RWPE2 (cell line): ENCODE results near the gene GOLGA6D.

Source experiments
- ATAC-seq: fragments of 200-7000 bp; cut with Tn5 transposase; 3 replicates; pipeline ENCODE4 v1.9.1; 2021; ENCODE audit warnings: low read depth
- DNase-seq: peaks from one replicate; pipeline ENCODE4 v3.0.0-alpha.2; 2020; ENCODE audit warnings: low spot score
- H3K27ac ChIP-seq: fragments of 450-650 bp; 2 replicates; pipeline ENCODE4 v1.5.1; 2017; ENCODE audit warnings: mild to moderate bottlenecking; ENCODE audit not compliant: poor library complexity, severe bottlenecking
- H3K27me3 ChIP-seq: fragments of 250-450 bp; sonication (Bioruptor Pico); 2 replicates; pipeline ENCODE4 v1.5.1; 2021; ENCODE audit warnings: mild to moderate bottlenecking, moderate library complexity; ENCODE audit not compliant: insufficient read depth, poor library complexity, severe bottlenecking
- H3K36me3 ChIP-seq: fragments of 250-450 bp; sonication (Bioruptor Pico); 2 replicates; pipeline ENCODE4 v1.5.1; 2020; ENCODE audit warnings: low read depth, mild to moderate bottlenecking, moderate library complexity
- H3K4me1 ChIP-seq: fragments of 250-450 bp; sonication (Bioruptor Pico); 2 replicates; pipeline ENCODE4 v1.5.1; 2021; ENCODE audit warnings: mild to moderate bottlenecking, moderate library complexity; ENCODE audit not compliant: insufficient read depth, poor library complexity, severe bottlenecking
- H3K4me3 ChIP-seq: fragments of 250-450 bp; sonication (Bioruptor Pico); 2 replicates; pipeline ENCODE4 v1.5.1; 2021; ENCODE audit warnings: mild to moderate bottlenecking, moderate library complexity; ENCODE audit not compliant: severe bottlenecking
- H3K9me3 ChIP-seq: fragments of 250-450 bp; sonication (Bioruptor Pico); 2 replicates; pipeline ENCODE4 v1.5.1; 2021; ENCODE audit warnings: mild to moderate bottlenecking, moderate library complexity; ENCODE audit not compliant: severe bottlenecking
- CTCF ChIP-seq: fragments of 450-650 bp; IDR thresholded peaks from one replicate; pipeline ENCODE4 v1.5.1; 2017; ENCODE audit warnings: mild to moderate bottlenecking, moderate library complexity; ENCODE audit not compliant: poor library complexity, severe bottlenecking

GOLGA6D gene

DNA sequence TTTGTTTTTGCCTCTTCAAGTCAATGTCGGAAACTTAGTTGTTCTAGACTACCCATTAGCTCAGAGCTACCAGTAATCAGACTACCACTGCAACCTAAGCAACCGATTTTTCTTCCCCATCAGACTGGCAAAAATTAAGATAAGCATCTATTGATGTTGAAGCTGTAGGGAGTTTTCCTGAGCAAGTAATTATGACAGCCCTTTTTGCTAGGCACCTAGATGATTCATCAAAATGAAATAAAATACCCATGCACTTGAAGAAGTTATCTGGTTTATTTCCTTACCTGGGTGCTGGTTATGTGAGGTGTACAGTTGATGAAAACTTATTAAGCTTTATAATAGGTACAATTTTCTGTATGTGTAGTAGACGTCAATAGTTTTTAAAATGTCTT, 52.7 kb downstream of the GOLGA6D start:
- Histone ChIP-seq H3K27ac (peak overlapping the region; percentile 35), H3K4me1 (peaks cover 5% of the 10 kb centered on the region), H3K27me3 (no peaks in the 10 kb centered on the region), H3K4me3 (peak overlapping the region; percentile 59), H3K36me3 (peaks cover 6% of the 10 kb centered on the region; the same call in 1 of the 2 replicates), H3K9me3 (no peaks in the 10 kb centered on the region)
- ATAC-seq (no peak), DNase-seq (no peak)
- TF ChIP-seq CTCF, result no peak

- ATAC-seq, result peak; percentile 85
- peak; percentile 100 for DNase-seq
- no peak for TF ChIP-seq CTCF
- Histone ChIP-seq H3K4me3 (peak within 1 kb of the TSS; percentile 59), H3K27me3 (no peaks in the 10 kb centered on the region), H3K36me3 (peaks cover 8% of the 10 kb centered on the region; the same call in 1 of the 2 replicates), H3K4me1 (peaks cover 5% of the 10 kb centered on the region), H3K9me3 (no peaks in the 10 kb centered on the region), H3K27ac (peak within 1 kb of the TSS; percentile 35)
Measured at GRCh38 chr15:75335705-75336355, 53.2 kb downstream of the GOLGA6D start, which contains the start of gene COMMD4. Gene COMMD4, plus strand, starts transcription at chr15:75336063. Its CDS starts 27 bp downstream, at chr15:75336090.

DNA sequence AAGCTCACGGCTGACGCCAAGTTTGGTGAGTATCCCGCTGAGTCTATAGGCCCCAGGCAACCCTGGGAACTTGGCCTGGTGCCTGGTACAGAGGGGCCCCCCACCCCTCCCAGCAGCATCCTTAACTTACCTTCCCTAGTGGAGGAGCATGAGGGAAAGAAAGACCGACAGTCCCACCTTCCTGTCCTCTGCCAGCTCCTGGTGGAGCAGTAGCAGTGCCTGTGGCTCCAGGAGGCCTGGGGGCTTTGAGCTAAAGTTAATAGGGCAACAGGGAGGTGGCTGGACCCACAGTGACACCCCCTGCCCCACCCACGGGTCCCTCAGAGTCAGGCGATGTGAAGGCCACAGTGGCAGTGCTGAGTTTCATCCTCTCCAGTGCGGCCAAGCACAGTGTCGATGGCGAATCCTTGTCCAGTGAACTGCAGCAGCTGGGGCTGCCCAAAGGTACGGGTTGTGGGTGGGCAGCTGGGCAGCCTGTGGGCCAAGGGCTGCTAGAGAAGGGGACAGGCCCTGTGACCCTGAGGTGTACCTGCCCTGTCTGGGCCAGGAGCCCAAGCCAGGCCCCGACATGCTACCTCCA, 56.1 kb downstream of the GOLGA6D start:
- no peak overlapping the region for H3K27ac ChIP-seq
- H3K27me3 ChIP-seq, result no peaks in the 10 kb centered on the region
- peaks cover 5% of the 10 kb centered on the region for H3K4me1 ChIP-seq
- DNase-seq (no peak), ATAC-seq (no peak)
- H3K9me3 ChIP-seq, result no peaks in the 10 kb centered on the region
- TF ChIP-seq CTCF, result no peak
- H3K36me3 ChIP-seq, result peaks cover 8% of the 10 kb centered on the region; the same call in 1 of the 2 replicates
- no peak overlapping the region for H3K4me3 ChIP-seq

DNA sequence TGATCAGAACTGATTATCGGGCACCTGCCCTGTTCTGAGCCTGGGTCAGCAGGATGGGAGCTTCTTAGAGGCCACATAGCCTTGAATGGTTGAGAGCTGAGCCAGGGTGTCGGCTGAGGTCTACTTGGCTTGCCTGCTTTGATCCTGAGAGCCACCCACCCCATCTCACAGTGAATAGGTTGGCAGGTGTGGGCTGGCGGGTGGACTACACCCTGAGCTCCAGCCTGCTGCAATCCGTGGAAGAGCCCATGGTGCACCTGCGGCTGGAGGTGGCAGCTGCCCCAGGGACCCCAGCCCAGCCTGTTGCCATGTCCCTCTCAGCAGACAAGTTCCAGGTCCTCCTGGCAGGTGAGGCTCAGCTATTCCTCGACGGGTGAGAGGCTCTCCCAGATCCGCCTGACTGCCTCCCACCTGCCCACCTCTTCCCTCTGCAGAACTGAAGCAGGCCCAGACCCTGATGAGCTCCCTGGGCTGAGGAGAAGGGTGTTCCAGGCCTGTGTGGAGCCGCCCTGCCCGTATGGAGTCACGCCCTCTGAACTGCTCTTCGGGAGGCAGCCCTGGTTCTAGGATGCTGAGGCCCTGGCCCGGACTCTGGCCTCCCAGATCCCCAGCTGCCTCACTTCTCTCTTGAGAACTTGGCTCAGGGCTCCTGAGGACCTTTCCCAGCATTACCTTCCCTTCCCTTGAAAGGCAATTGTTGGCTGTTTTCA, 57.1 kb downstream of the GOLGA6D start:
- no peak for DNase-seq

More for the DNA sequence above, 57.1 kb downstream of the GOLGA6D start:
- H3K4me3 ChIP-seq, result no peak overlapping the region
- peaks cover 5% of the 10 kb centered on the region for H3K4me1 ChIP-seq
- peaks cover 8% of the 10 kb centered on the region; the same call in 1 of the 2 replicates for H3K36me3 ChIP-seq
- H3K27ac ChIP-seq, result no peak overlapping the region
- TF ChIP-seq CTCF, result no peak
- H3K27me3 ChIP-seq, result no peaks in the 10 kb centered on the region
- no peaks in the 10 kb centered on the region for H3K9me3 ChIP-seq
- ATAC-seq, result no peak
